RPMI8226 (cell line): ENCODE results near the gene CD8B2.
"Not testable (repeated sequence)": the region's sequence is repeated elsewhere in the genome, so short reads cannot be mapped to it uniquely, and the experiment has no call there.

ENCODE experiments used
- DNase-seq: peaks from one replicate; pipeline ENCODE4 v3.0.0-alpha.2; 2015

Gene CD8B2

DNA sequence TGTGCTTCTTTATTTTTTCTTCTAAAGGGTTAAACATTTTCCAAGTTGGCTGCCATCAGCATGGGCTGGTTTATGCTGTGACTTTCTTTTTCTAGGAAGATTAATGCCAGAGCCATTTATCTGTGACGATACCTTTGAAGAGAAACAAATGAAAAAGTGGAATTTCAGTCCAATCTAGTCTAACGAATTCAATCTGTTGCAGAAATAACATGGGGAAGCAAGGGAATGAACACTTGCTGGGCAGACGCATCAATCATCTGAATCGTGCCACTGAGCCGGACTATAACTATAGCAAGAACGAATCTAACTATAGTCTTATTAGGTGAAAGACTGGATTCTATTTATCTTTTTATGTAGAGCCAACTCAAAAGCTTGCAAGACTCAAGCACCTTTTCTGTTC lies 66.2 kb downstream of the CD8B2 start:
- no peak for DNase-seq

DNA sequence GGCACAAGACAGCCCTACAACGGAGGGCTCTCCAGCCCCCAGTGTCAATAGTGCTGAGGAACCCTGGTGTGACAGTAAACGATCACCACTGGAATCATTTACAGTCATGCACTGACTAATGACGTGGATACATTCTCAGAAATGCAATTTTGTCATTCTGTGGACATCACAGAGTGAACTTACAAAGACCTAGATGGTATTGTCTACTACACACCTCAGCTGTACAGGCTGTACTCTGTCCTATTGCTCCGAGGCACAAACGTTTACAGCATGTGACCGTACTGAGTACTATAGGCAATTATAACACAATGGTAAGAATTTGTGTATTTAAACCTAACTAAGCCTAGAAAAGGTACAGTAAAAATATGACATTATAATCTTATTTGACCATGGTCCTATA lies 67.2 kb downstream of the CD8B2 start:
- no peak for DNase-seq

DNA sequence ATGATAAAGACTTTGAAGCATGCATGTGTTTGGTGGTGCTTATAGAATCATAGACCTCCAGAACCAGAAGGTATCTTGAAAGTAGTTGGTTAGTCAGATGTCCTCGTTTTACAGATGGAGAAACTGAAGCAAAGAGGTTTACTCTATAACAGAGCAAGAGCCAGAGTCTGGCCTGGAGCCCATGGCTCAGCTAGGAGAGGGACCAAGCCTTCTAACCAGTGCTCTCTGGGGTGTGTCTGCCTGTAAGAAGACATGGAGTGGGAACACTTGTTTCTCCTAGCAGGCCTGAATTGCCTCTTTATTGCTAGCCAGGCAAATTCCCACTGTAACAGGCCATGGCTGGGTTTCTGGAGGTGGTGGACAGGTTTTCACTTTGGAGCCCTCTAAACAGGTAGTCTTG lies 67.9 kb downstream of the CD8B2 start:
- DNase-seq, result no peak

DNA sequence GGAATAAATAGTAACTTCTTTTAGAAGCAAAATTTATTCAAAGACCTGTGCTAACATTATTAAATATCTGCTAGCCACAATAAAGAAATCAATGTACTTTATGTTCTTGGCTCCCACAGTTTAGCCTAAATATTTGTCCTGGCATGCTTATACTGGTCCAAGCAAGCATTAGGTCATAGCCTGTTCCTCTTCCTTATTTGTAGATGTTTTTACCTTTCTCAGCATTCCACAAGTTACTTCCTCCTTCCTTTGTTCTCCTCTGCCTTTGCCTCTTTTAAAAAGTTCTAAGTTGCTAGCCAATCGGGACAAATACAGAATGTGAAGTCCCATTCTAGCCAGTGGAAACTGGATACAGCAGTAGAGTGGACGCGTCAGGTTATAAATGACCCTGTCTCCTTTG lies 72.6 kb downstream of the CD8B2 start:
- not testable (repeated sequence) for DNase-seq

DNA sequence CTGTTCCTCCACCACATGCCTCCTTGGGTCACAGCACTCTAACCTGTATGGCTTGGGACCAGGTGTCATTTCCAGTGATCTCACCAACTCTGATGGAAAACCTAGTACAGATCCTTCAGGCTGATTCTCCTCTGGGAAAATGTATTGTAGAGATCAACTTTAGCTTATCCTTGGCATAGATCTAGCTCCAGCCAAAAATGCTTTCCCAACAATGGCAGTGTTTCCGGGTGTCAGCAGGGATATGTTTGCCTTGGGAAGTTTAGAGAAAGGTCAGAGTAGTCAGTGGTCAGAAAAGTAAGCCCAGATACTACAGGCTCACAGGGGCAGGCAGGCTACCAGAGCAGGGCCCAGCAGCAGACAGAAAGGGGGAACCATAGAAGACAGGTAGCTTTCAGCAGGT lies 73.6 kb downstream of the CD8B2 start:
- no peak for DNase-seq

DNA sequence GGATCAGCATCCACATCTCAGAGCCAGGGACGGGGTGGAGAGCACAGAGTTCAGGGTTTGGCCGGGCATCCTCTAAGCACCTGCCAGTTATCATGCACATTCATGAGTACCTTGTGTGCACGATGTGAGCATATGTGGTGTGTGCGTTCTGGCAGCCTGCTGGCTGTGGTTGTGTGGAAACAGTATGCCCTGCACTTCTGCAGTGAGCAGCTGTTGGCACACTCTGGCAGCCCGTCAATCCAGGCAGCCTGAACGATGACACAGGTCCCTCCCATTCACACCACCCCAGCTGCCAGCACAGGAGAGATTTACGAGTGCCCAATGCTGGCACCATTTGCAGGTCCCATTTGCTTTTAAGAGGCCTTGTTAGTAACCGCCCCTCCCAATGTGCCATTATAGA lies 74.2 kb downstream of the CD8B2 start:
- no peak for DNase-seq

DNA sequence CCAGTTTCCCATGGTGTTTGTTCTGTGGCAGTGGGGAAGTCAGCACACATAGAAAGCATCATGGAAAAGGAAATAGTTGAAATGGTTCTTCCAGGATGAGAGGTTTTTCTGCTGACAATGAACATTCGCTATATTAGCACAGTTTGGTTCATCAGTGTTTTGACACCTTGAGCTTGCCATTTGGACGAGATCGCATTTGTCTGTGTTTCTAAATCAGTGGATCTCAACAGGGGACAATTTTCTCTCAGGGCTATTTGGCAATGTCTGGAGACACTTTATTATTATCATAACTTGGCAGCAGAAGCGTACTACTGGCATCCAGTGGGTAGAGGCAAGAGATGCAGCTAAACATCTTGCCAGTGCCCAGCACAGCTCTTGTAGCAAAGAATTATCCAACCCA lies 74.6 kb downstream of the CD8B2 start:
- DNase-seq, result no peak

DNA sequence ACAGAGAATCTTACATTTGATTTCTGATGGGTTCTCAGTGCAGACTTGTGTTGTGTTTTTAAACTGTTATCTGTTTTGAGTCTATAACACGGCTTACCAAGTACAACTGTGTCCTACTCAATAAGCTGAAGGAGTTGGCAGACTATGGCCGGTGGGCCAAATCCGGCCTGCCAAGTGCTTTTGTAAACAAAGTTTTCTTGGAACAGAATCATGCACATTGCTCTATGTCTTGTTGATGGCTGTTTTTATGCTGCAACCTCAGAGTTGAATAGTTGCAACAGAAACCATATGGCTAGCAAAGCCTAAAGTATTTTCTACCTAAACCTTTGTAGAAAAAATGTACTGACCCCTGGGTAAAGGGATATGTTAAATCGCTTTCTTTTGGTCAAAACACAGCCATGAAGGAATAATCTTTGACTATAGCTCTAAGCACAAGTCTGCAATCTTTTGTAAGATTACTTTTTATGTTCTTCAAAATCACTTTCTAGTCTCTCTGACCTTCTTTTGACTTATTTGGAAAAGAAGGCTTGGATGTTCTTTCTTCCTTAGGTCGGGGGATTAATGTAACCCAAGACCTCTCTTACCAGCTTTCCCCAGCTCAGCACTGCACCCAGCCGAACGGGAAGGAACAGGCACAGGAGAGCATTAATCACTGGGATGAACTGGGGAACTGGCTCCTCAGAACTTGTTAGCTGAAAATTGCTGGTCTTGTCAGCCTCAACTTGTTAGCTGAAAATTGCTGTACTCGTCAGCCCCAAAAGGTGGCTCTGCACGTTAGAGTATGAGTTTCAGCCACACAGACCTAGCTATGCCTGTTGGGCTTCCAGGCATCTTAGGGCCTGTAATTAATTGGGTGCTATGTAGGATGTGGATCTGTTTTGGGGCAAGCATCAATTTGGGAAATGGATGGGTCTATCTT lies 75.4 kb downstream of the CD8B2 start:
- no peak for DNase-seq

DNA sequence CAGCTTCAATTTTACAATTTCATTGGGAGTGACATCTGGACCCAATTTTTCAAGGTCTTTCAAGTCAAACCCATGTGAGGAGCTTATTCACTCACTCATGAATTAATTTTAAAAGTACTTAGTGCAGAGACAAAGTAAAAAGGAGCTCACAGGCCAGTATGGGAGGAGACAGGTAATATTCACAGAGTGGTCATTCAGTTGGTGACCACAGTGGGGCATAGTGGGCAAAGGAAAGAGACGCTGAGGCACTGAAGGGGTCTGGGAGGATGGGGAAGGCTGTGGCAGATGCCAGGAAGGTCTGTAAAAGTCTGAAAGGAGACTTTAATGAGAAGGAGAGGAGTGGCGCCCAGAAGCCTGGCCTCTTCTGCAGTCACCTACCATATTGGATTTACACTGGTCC lies 76.0 kb downstream of the CD8B2 start:
- no peak for DNase-seq

DNA sequence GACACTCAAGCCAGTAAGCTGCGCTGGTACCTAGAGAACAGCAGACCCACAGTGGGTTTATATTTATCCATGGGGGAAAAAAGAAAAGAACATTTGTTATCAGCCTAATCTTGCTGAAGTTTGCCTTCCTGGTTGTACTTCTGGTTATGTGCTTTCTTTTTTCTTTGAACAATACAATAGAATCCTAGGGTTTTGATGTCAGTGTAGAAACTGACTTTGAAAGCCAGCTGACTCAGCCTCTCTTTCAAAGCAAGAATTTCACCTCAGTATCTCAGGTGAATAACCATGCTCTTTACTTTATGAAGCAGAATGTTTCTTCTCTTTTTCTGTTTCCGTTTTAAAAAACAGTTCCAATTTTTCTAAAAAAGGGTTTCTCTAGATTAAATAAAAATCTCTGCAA lies 78.4 kb downstream of the CD8B2 start:
- no peak for DNase-seq

DNA sequence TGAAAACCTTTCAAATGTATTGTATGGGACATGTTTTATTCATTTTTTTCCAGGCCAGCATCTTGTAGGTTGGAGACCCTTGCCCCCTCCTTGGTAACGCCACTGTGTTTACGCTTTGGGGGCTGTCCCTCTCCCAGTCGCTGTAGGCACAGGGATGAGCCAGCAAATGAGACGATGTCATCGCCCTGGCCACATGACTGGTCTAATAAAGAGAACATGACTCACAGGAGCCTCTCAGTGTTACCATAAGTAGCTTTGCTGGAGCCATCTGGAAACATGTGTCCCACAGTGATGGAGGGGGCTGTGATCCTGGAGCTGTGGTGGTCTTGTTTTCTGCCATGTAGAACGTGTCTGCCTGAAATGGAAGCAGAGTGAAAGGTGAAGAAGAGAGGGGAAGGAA lies 78.9 kb downstream of the CD8B2 start:
- no peak for DNase-seq

DNA sequence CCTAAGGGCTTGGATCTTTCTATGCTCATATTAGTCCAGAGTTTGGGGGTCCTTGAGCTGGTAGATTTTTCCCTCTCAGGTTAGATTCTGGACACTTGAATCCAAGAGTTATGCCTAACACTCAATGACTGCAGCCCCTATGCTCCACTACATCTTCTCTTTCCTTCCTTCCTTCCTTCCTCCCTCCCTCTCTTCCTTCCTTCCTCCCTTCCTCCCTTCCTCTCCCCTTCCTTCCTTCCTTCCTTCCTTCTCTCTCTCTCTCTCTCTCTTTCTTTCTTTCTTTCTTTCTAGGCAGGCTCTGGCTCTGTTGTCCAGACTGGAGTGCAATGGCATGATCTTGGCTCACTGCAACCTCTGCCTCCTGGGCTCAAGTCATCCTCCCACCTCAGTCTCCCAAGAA lies 79.3 kb downstream of the CD8B2 start:
- DNase-seq, result not testable (repeated sequence)

DNA sequence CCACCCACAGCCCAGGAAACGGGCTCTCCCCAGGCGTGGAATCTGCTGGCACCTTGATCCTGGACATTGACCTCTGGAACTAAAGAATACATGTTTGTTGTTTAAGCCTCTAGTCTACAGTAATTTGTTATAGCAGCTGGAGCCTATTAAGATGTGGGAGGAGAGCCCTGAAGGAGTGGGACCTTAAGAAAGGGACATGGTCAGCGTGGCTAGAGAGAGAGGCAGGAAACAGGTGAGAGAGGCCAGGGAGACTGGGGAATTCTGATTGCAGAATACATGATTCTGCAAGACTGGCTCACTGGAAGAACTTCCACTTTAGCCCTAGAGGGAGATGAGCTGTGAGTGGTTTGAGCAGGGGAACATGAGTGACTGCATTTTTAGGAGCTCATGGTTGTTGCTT lies 83.2 kb downstream of the CD8B2 start:
- no peak for DNase-seq
